Stimulated activated CD4-positive, alpha-beta T cell treated with anti-CD3 and anti-CD28 coated beads, TNF-alpha, amount 100 ng/mL, for 1 hour (primary cell): Measurements from ENCODE around the gene SYNDIG1.
"Not testable (repeated sequence)": the region's sequence is repeated elsewhere in the genome, so short reads cannot be mapped to it uniquely, and the experiment has no call there.

Experiments
- DNase-seq, 3 donors: peaks; one replicate each; pipeline ENCODE4 v3.0.0-alpha.2; 2020; ENCODE audit warnings: low read depth in 3 of 3, low spot score in 1 of 3

SYNDIG1 gene

GRCh38 chr20:24492031-24492607 is 22.7 kb downstream of the SYNDIG1 start:
- DNase-seq = no peak

DNA sequence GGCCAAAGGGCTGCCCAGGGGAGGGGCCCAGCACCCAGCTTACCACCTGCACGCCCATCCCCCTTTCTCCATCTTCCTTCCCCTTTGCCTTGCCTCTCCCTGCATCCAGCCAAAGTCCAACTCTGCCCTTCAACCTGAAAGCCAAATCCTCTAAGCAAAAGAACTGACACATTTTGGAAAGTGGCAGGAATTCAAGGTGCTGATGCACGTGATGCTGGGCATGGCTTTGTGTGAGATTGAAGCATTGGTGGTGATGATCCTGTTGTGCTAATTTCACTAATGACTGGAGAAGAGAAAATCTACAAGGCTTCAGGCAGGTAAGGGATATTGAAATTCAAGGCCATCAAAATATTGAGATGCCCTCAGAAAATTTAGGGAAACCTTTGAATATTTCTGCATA is 23.3 kb downstream of the SYNDIG1 start:
- no peak for DNase-seq

- DNase-seq = no peak
Observed at GRCh38 chr20:24493181-24493580, 23.8 kb downstream of the SYNDIG1 start.

- no peak for DNase-seq
Observed at GRCh38 chr20:24493661-24494459, 24.4 kb downstream of the SYNDIG1 start.

GRCh38 chr20:24494460-24494920 is 25.1 kb downstream of the SYNDIG1 start:
- no peak for DNase-seq

DNA sequence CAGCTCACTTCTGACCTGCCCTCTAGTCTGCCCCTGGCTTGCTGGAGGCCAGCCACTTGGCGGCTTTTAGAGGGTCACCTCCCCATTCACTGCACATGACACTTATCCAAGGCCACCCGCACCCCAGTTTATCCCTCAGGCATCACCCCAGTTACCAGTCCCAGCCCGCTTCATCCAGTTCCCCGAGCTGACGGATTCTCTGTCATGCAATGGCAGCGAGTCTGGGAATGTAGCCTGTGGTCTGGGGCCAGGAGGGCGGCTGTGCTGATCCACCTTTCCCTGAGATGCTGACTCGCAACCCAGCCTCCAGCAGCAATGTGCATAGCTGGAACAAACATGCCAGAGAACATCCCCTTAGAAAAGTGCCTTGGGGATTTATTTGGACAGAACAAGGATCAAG is 25.8 kb downstream of the SYNDIG1 start:
- no peak for DNase-seq

GRCh38 chr20:24497851-24498250 is 28.4 kb downstream of the SYNDIG1 start:
- DNase-seq = no peak

- DNase-seq = no peak
Observed at GRCh38 chr20:24498641-24499040, 29.2 kb downstream of the SYNDIG1 start.

DNA sequence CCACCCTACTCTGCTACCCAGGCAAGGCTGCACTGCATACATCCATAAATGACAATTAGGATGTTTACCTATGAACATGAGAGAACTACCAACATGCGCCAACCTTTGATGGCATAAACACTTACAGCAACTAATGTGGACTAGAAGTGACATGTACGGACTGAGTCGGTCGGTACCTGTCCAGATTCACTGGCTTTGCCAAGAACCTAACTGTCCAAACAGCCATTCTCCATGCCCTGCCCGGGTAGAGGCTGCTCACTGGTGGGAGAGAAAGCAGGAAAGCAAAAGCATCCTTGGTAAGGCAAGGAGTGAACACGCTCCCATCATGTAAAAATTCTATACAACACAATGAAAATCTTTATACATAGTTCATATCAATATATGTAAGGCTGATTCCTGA is 30.0 kb downstream of the SYNDIG1 start:
- DNase-seq = no peak

DNA sequence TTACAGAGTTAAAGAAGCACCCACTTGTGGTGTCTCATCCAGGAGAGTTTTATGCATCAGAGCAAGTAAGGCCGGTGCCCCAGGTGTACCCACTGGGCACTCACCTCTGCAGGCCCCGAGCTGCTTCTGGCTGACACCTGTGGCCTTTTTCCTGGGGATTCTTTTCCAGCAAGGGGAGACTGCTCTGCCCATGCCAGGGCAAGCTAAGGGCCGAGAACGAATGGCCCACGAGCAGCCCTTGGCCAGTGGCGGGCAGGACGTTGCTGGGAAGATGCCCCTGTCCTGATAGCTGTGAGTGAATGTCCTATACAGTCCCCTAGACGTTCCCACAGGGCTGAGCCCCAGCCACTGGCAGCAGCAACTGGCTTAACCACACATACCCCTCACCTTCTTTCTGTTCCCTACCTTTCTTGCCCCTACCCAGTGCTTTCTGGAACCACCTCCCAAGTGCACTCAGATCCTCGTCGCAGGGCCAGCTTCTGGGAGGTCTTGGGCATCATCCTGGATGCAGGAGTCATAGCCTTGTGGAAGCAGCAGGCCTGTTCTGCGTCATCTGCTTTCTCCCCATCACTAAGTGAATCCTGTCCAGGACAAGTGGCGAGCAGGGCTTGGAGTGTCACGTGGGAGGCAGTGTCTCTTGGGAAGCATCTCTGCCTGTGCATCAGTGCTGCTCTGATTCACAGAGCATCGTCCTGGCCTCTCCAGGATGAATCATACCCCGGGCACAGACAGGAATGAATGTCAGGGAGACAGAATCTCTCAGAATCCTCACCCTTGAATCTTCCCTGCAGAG is 32.5 kb downstream of the SYNDIG1 start:
- DNase-seq = no peak

- no peak for DNase-seq
Observed at GRCh38 chr20:24502661-24503060, 33.2 kb downstream of the SYNDIG1 start.

DNA sequence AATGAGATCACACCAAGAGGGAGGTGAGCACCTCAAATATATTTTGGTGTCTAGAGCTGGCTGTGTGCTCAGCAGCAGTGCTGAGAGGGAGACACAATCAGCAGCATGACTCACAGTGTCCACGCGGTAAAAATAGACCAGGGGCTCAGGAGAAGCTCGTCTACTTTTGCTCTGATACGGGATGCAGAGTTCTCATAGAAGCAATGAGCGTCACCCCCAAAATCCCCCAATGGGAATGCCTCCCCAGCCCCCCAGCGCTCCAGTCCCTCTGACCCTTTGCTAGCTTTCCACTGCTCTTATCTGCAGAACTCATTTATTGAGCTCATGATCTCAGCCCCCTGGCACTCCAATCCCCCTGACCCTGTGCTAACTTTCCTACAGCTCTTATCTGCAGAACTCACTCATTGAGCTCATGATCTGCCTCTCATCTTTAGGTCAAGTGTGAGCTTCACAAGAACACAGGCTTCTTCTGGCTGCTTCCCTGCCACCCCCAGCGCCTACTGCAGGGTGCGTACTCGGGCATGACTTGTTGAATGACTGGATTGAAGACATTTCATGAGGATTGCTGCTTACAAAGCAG is 34.0 kb downstream of the SYNDIG1 start:
- DNase-seq = no peak

DNA sequence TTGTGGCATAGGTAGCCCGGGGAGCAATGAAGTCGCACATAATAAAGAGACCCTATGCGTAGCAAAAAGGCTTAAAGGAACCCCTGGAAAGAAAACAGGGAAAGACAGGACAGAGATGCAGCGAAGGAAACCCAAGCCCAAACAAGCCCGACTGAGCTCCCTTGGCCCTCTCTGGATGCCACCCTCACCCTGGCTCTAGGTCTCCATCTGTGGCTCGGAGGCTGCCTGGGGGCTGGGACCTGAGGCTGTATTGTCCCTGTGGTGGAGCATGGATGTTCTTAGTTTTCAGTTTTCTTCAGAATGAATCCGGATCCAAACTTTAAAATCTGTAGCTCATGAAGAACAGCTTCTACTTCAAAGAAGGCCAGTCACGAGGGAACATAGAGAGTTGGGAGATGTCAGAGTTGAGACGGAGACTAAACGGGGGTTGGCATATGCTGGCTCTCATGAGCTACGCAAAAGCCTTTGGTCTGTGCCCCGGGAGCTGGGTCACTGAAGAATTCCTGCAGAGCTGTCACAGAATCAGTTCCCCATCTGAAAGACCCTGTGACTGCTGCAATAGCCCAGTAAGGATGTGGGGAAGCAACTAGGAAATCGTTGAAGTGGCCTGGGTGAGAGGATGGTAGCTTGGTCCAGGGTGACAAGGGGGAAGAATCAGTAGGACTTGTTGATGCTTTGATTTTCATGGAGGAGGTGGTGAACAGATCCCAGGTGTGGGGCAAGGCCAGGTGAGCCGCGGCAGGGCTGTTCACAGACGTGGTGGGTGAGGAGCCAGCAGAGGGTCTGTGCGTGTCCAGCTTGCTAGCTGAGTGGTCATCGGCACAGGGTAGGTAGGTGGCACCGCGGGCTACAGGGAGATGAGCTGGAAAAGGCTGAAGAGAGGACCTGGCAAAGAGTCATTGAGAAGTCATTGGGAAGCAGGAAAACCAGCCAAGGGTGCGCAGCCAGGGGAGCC is 35.2 kb downstream of the SYNDIG1 start:
- no peak for DNase-seq

DNA sequence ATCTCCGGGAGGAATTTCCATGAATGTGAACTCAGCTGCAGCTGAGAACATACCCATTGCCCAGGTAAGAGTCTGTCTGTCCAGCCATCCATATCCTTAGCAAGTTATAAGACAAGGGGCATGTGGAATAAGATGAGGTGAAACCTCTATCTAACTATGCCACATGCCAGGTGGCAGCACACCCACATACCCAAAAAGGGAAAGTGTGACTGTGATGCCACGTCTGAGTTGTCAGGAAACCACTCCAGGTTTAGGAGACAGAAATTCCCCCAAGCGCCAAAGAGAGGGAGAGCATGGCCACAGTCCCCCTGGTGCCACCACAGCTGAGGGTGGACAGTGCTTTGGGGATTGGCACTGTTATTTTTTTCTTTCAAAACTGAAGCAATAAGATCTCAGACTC is 36.7 kb downstream of the SYNDIG1 start:
- DNase-seq = no peak

DNA sequence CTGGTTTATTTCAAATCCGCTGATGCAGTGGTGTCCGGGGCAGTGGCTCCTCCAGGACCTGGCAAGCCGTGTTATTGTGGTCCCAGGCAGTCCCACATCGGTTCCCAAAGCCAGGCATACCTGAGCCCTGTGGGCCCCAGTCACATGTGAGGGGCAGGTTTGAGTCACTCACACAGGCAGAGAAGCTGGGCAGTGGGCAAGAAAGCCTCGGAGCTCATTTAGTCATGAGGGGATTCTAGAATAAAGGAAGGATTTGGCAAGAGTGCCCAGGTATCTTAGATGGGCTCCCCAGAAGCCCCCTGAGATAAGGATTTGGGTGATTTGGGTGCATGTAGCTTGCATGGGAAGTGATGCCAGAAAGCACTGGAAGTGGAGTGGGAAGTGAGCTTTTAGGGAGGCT is 37.3 kb downstream of the SYNDIG1 start:
- DNase-seq = no peak

DNA sequence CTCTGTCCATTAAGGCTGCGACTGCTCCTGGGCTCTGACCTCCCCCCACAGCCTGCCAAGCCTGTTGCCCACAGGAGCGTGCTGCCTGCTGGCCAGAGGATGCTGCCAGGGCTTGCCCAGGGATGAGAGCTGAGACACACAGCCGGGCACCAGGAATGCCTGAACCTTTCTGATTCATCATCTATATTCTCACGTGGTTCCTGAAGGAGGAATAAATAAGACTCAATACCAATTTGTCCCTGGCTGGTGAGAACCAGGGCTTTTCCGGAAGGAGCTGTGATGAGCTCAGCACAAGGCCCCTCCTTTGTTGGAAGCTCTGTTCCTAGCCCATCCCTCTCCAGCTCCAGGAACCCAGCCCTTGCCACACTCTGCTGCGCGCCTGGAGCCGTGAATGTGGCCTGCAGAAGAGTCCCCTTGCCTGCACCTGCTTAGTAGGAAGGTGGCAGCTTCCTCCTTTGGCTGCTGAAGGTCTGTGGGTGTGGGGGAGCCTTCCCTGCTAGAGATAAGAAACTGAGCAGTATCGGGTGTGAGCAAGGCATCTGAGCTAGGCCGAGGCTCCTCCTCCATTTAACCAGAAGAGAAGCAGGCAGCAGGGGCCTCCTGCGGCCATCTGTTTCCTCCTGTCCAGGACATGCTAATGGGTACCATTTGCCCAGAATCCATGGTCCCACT is 37.9 kb downstream of the SYNDIG1 start:
- DNase-seq = no peak

DNA sequence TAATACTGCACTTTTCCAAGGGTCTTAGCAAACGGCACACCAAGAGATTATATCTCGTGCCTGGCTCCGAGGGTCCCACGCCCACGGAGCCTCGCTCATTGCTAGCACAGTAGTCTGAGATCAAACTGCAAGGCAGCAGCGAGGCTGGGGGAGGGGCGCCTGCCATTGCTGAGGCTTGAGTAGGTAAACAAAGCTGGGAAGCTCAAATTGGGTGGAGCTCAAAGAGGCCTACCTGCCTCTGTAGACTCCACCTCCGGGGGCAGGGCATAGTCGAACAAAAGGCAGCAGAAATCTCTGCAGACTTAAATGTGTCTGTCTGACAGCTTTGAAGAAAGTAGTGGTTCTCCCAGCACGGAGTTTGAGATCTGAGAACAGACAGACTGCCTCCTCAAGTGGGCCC is 43.0 kb downstream of the SYNDIG1 start:
- not testable (repeated sequence) for DNase-seq

- DNase-seq = no peak
Observed at GRCh38 chr20:24518515-24518914, 49.1 kb downstream of the SYNDIG1 start.

GRCh38 chr20:24519476-24519875 is 50.0 kb downstream of the SYNDIG1 start:
- DNase-seq = no peak

DNA sequence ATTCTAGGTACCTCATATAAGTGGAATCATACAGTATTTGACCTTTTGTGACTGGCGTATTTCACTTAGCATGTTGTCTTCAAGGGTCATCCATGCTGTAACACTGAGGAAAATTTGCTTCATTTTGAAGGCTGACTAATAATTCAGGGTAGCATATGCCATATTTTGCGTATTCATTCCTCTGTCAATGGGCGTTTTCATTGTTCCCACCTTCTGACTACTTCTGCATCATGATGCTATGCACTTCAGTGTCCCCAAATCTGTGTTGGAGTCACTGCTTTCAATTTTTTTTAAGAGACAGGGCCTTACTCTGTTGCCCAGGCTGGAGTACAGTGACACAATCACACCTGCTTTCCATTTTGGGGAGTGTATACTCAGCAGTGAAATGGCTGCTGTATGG is 51.6 kb downstream of the SYNDIG1 start:
- no peak for DNase-seq
